ENCODE data around the gene SLC44A1. TPM values are rescaled to one million over a fixed set of nuclear protein-coding genes. Genes with fewer than 3 reads are reported as not detected.

SLC44A1 gene
- total and polyA plus RNA-seq, 2 of the 13 experiments (the other 11 are each of a cell fraction or from before 2014, with no cell fraction given) = 21.4 to 40.8 TPM

GRCh38 chr9:105432247-105432842 lies 187.9 kb downstream of the SLC44A1 start (continued):
- no peak for TF ChIP-seq AKNA (CRISPR knock-in tag; IDR thresholded peaks at IDR 0.05; ENCODE audit: borderline replicate concordance)
- TF ChIP-seq, protein P1, sequence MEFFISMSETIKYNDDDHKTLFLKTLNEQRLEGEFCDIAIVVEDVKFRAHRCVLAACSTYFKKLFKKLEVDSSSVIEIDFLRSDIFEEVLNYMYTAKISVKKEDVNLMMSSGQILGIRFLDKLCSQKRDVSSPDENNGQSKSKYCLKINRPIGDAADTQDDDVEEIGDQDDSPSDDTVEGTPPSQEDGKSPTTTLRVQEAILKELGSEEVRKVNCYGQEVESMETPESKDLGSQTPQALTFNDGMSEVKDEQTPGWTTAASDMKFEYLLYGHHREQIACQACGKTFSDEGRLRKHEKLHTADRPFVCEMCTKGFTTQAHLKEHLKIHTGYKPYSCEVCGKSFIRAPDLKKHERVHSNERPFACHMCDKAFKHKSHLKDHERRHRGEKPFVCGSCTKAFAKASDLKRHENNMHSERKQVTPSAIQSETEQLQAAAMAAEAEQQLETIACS (CRISPR knock-in tag; IDR thresholded peaks at IDR 0.05) = no peak
- no peak; the same call in 1 of the 2 replicates for TF ChIP-seq ZNF280D (CRISPR knock-in tag; IDR thresholded peaks at IDR 0.05)
- peak; percentile 77 for TF ChIP-seq RARA (CRISPR knock-in tag; IDR thresholded peaks at IDR 0.05)
- 0 out of 2 replicates have a peak, but pooled peaks have one; percentile 66 for TF ChIP-seq HOXA5 (CRISPR knock-in tag; IDR thresholded peaks at IDR 0.05)
- TF ChIP-seq CBFB (CRISPR knock-in tag; IDR thresholded peaks at IDR 0.05) = no peak
- no peak for TF ChIP-seq ZNF589 (CRISPR knock-in tag; conservative IDR thresholded peaks at IDR 0.05)
- no peak for TF ChIP-seq TFDP2 (CRISPR knock-in tag; IDR thresholded peaks at IDR 0.05)
- TF ChIP-seq ZNF362 (CRISPR knock-in tag; IDR thresholded peaks at IDR 0.05; ENCODE audit: borderline replicate concordance) = no peak
- no peak for TF ChIP-seq ZNF562 (CRISPR knock-in tag; IDR thresholded peaks at IDR 0.05; ENCODE audit: borderline replicate concordance)
- no peak for TF ChIP-seq ASH2L (IDR thresholded peaks at IDR 0.05; ENCODE audit: insufficient read length, low read depth, low read length)
- TF ChIP-seq ZNF772 (CRISPR knock-in tag; IDR thresholded peaks at IDR 0.05) = no peak
- TF ChIP-seq, protein P2, sequence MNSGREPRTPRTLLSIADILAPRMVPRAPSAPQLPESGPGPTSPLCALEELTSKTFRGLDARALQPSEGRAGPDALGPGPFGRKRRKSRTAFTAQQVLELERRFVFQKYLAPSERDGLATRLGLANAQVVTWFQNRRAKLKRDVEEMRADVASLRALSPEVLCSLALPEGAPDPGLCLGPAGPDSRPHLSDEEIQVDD (CRISPR knock-in tag; IDR thresholded peaks at IDR 0.05; ENCODE audit: borderline replicate concordance) = no peak
- TF ChIP-seq NPAS2 (CRISPR knock-in tag; IDR thresholded peaks at IDR 0.05; ENCODE audit: borderline replicate concordance) = no peak
- no peak for TF ChIP-seq IKZF1 (IDR thresholded peaks at IDR 0.05)
- no peak; the same call in 1 of the 2 replicates for TF ChIP-seq DDIT3 (CRISPR knock-in tag; IDR thresholded peaks at IDR 0.05)
